Measurements from ENCODE around the gene NBEA. TPM values are rescaled to one million over a fixed set of nuclear protein-coding genes. Genes with fewer than 3 reads are reported as not detected.

Gene NBEA
- total RNA-seq, 1 donor from 2014 or later = 23.8 TPM

GRCh38 chr13:35595181-35595580, 653.1 kb downstream of the NBEA start:
- DNase-seq = no peak

- DNase-seq = no peak
These were observed 654.4 kb downstream of the NBEA start for GRCh38 chr13:35596321-35597030.

GRCh38 chr13:35597451-35597850, 655.4 kb downstream of the NBEA start:
- no peak for DNase-seq

GRCh38 chr13:35598233-35598632, 656.2 kb downstream of the NBEA start:
- DNase-seq = peak; percentile 51

GRCh38 chr13:35598790-35599369, 656.8 kb downstream of the NBEA start:
- DNase-seq = peak; percentile 7

GRCh38 chr13:35599384-35599783, 657.3 kb downstream of the NBEA start:
- peak; percentile 8 for DNase-seq

- peak; percentile 33 for DNase-seq
These were observed 658.1 kb downstream of the NBEA start for GRCh38 chr13:35600137-35600536.

- no peak for DNase-seq
These were observed 661.7 kb downstream of the NBEA start for GRCh38 chr13:35603593-35604285.

GRCh38 chr13:35614666-35615065, 672.6 kb downstream of the NBEA start:
- DNase-seq = no peak

- DNase-seq = peak; percentile 13
These were observed 675.4 kb downstream of the NBEA start for GRCh38 chr13:35617420-35617819.

- no peak for DNase-seq
These were observed 676.6 kb downstream of the NBEA start for GRCh38 chr13:35618565-35619083.

- no peak for DNase-seq
These were observed 679.9 kb downstream of the NBEA start for GRCh38 chr13:35621989-35622388.

GRCh38 chr13:35629026-35629425, 687.0 kb downstream of the NBEA start:
- no peak for DNase-seq

GRCh38 chr13:35630551-35631275, 688.6 kb downstream of the NBEA start:
- DNase-seq = peak; percentile 56

- no peak for DNase-seq
These were observed 689.6 kb downstream of the NBEA start for GRCh38 chr13:35631666-35632065.

GRCh38 chr13:35643625-35644024, 701.6 kb downstream of the NBEA start:
- no peak for DNase-seq

GRCh38 chr13:35646056-35646774, 704.1 kb downstream of the NBEA start:
- DNase-seq = no peak

GRCh38 chr13:35648201-35648600, 706.1 kb downstream of the NBEA start:
- peak; percentile 8 for DNase-seq

GRCh38 chr13:35649162-35649561, 707.1 kb downstream of the NBEA start:
- no peak for DNase-seq

GRCh38 chr13:35659796-35660195, 717.7 kb downstream of the NBEA start:
- no peak for DNase-seq

GRCh38 chr13:35664747-35665146, 722.7 kb downstream of the NBEA start:
- DNase-seq = no peak

- no peak for DNase-seq
These were observed 727.3 kb downstream of the NBEA start for GRCh38 chr13:35669321-35669720.

Data from tongue (tissue), 2 donors.